Lower leg skin (tissue), 4 donors: ENCODE data around the gene ASF1A. TPM values are rescaled to one million over a fixed set of nuclear protein-coding genes. Genes with fewer than 3 reads are reported as not detected.

Experiments
- DNase-seq, 2 donors: peaks; one replicate each; pipeline ENCODE4 v3.0.0-alpha.2; 2019; ENCODE audit warnings: low spot score in 2 of 2
- H3K4me3 ChIP-seq: fragments of 200-600 bp; sonication (generic); 2 replicates; pipeline ENCODE4 v1.5.1; 2017; ENCODE audit warnings: mild to moderate bottlenecking, low read depth; ENCODE audit not compliant: poor library complexity, severe bottlenecking
- POLR2A ChIP-seq, 2 donors: fragments of 450-650 bp; IDR thresholded peaks; one replicate each; pipeline ENCODE4 v1.6.1; 2016 to 2017; ENCODE audit warnings: antibody characterized with exemption in 2 of 2, mild to moderate bottlenecking in 1 of 2, moderate library complexity in 1 of 2
- WGBS, 2 donors: methylation state at CpG; one replicate each; pipeline ENCODE4 v1.1.5; 2018; 5-methylcytosine and 5-hydroxymethylcytosine counted together
- intact Hi-C: fragments of 100-400 bp; cut with DNase I; formaldehyde crosslinking; loops from one replicate; pipeline ENCODE4 v1.15.0; 2023; ENCODE audit warnings: low total_unique reads
- total RNA-seq, 4 donors: library from RNA; depleted of rRNA; stranded (reverse); fragments of >200 nt; gene quantifications; one replicate each; pipeline ENCODE4 v1.1.0, GENCODE V29; 2016
- TF ChIP-seq, protein P1 (sequence below), 3 donors: fragments of 450-650 bp; IDR thresholded peaks; one replicate each; pipeline ENCODE4 v1.5.1; 2016; ENCODE audit warnings: antibody characterized with exemption in 3 of 3, mild to moderate bottlenecking in 3 of 3, moderate library complexity in 2 of 3

ASF1A gene
- total RNA-seq, 4 donors from 2014 or later: 6.9 to 15.4 (median 11.6) TPM

- TF ChIP-seq, protein P1, sequence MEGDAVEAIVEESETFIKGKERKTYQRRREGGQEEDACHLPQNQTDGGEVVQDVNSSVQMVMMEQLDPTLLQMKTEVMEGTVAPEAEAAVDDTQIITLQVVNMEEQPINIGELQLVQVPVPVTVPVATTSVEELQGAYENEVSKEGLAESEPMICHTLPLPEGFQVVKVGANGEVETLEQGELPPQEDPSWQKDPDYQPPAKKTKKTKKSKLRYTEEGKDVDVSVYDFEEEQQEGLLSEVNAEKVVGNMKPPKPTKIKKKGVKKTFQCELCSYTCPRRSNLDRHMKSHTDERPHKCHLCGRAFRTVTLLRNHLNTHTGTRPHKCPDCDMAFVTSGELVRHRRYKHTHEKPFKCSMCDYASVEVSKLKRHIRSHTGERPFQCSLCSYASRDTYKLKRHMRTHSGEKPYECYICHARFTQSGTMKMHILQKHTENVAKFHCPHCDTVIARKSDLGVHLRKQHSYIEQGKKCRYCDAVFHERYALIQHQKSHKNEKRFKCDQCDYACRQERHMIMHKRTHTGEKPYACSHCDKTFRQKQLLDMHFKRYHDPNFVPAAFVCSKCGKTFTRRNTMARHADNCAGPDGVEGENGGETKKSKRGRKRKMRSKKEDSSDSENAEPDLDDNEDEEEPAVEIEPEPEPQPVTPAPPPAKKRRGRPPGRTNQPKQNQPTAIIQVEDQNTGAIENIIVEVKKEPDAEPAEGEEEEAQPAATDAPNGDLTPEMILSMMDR (IDR thresholded peaks at IDR 0.05): no peak
- no peak for TF ChIP-seq POLR2A (IDR thresholded peaks at IDR 0.05)
- no peak overlapping the region for H3K4me3 ChIP-seq
- DNase-seq: no peak
- 77 to 89% methylated on average over 2 of the region's 2 CpGs for WGBS, 2 donors
- intact Hi-C loops: no loop called here
Measured at GRCh38 chr6:118869350-118869749, 24.6 kb upstream of the ASF1A start.

GRCh38 chr6:118869894-118870589 lies 23.9 kb upstream of the ASF1A start:
- no peak overlapping the region for H3K4me3 ChIP-seq
- intact Hi-C loops: no loop called here
- TF ChIP-seq, protein P1 (IDR thresholded peaks at IDR 0.05): no peak
- TF ChIP-seq POLR2A (IDR thresholded peaks at IDR 0.05): no peak
- 69 to 95% methylated on average over 2 of the region's 2 CpGs for WGBS, 2 donors
- DNase-seq: no peak

GRCh38 chr6:118871331-118871730 lies 22.6 kb upstream of the ASF1A start:
- TF ChIP-seq, protein P1 (IDR thresholded peaks at IDR 0.05): no peak
- TF ChIP-seq POLR2A (IDR thresholded peaks at IDR 0.05): no peak
- intact Hi-C loops: no loop called here
- WGBS, 2 donors: 91 to 98% methylated on average over 5 of the region's 5 CpGs
- no peak overlapping the region for H3K4me3 ChIP-seq
- no peak for DNase-seq

- no peak for TF ChIP-seq POLR2A (IDR thresholded peaks at IDR 0.05)
- TF ChIP-seq, protein P1 (IDR thresholded peaks at IDR 0.05): no peak
- intact Hi-C loops: no loop called here
- no peak for DNase-seq
- no peak overlapping the region for H3K4me3 ChIP-seq
Measured at GRCh38 chr6:118872318-118872717, 21.6 kb upstream of the ASF1A start.

GRCh38 chr6:118872726-118873125 lies 21.2 kb upstream of the ASF1A start:
- H3K4me3 ChIP-seq: no peak overlapping the region
- no peak for DNase-seq
- 84 to 96% methylated on average over 2 of the region's 2 CpGs for WGBS, 2 donors
- intact Hi-C loops: no loop called here
- TF ChIP-seq, protein P1 (IDR thresholded peaks at IDR 0.05): no peak
- no peak for TF ChIP-seq POLR2A (IDR thresholded peaks at IDR 0.05)

DNA sequence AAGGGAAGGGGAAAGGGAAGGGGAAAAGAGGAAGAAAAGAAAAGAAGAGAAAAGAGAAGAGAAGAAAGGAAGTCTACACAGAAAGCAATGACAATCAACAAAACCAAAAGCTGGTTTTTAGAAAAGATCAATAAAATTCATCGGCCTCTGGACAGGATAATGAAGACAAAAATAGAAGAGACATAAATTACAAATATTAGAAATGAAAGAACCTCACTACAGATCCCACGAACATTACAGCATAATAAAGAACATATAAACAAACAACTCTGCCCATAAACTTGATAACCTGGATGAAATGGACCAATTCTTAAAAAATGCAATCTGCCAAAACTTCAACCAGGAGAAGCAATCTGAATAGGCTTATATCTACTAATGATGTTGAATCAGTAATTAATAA lies 20.7 kb upstream of the ASF1A start:
- no peak for TF ChIP-seq POLR2A (IDR thresholded peaks at IDR 0.05)
- TF ChIP-seq, protein P1 (IDR thresholded peaks at IDR 0.05): no peak
- no peak for DNase-seq
- intact Hi-C loops: no loop called here
- H3K4me3 ChIP-seq: no peak overlapping the region
- 83 to 89% methylated on average over 2 of the region's 2 CpGs for WGBS, 2 donors
